ENCODE data around the gene BAG5.
A peak's percentile ranks its signal among the peaks of the same experiment; 100 is the strongest.
"Not testable (repeated sequence)": the region's sequence is repeated elsewhere in the genome, so short reads cannot be mapped to it uniquely, and the experiment has no call there.

BAG5 gene, protein sequence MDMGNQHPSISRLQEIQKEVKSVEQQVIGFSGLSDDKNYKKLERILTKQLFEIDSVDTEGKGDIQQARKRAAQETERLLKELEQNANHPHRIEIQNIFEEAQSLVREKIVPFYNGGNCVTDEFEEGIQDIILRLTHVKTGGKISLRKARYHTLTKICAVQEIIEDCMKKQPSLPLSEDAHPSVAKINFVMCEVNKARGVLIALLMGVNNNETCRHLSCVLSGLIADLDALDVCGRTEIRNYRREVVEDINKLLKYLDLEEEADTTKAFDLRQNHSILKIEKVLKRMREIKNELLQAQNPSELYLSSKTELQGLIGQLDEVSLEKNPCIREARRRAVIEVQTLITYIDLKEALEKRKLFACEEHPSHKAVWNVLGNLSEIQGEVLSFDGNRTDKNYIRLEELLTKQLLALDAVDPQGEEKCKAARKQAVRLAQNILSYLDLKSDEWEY

DNA sequence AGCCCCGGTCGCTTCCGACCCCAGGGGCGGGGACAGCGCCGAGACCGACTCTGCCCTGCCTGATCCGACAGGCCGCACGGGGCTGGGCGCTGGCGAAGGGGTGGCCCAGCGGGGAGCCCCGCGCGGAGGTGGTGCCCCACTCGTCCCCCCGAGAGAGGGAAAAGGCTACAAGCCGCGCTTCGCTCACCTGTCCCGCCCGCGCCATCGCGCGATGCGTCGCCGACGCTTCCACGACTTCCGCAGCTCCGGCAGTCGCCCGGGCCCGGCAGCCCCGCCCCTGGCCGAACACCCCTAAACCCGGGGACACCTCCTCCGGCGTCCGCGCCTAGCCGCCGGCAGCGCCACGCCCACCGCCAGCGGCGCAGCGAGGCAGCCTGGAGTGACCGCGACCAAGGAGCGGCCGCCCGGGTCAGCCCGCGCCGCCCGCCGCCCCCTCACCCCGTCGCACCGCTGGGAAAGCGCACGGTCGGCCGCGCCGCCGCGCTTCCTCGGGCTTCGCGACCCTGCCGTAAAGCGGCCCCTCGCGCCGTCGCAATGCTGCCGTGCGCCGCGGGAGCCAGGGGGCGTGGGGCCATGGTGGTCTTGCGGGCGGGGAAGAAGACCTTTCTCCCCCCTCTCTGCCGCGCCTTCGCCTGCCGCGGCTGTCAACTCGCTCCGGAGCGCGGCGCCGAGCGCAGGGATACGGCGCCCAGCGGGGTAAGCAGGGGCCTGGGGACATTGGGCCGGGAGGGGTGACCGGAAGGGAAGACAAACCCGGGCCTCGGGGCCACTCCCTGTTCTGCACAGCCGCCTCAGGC lies at the start of gene BAG5, which contains the start of gene COA8:
TSS of gene BAG5 (minus strand) at position 229 of the 797 bp plus-strand sequence. CDS start 1,493 bp downstream, outside the sequence.
TSS of gene COA8 (plus strand) at position 532 of the 797 bp plus-strand sequence. CDS start at position 574, 42 bp downstream.
- DNase-seq = peak; percentile 83 to 86

DNA sequence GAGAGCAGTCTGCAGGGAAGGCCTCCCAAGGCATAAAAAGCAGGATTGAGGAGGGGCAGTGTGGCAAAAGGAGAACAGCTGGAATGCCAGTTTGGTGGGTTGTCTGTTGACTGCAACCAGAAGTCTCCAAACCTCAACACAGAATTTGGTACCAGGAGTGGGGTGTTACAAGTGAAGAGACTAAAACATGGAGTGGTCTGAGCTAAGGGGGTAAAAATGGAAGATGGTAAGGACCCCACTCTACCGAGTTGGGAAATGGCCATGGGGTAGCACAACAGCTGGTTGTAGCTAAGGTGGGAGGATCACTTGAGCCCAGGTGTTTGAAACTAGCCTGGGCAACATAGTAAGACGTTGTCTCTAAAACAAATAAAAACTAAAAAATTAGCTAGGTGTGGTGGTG lies 48.8 kb upstream of the BAG5 start:
- DNase-seq = no peak

DNA sequence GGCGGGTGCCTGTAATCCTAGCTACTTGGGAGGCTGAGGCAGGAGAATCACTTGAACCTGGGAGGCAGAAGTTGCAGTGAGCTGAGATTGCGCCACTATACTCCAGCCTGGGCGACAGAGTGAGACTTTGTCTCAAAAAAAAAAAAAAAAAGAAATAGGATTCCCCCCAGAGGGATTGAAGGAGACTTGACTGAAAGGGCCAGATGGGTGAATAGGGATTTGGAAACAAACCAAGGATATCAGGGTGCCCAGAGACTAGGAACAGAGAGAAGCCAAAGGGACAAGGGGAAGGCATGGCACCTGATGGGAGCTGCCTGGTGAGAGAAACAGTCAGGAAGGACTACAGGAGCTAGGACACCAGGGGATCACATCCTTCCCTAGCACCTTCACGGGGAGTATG lies 46.6 kb upstream of the BAG5 start:
- not testable (repeated sequence) for DNase-seq

DNA sequence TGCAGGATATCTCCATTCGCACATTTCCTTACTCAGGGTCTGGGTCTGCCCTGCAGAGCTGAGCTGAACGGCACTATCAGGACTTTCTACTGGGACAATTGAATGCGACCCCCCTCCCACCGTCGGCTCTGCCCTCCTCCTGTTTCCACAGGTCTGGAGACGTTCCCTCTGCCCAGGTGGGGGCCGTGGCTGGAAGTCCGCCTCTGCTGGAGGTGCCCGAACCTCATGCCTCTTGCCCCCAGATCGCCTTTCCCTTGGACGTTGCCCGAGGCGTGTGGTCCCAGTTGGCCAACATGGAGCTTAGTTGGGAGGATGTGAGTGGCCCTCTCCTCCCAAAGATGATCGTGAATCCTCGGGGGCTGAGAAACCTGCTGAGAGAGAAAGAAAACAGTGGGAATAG lies 45.4 kb upstream of the BAG5 start:
- DNase-seq = no peak

DNA sequence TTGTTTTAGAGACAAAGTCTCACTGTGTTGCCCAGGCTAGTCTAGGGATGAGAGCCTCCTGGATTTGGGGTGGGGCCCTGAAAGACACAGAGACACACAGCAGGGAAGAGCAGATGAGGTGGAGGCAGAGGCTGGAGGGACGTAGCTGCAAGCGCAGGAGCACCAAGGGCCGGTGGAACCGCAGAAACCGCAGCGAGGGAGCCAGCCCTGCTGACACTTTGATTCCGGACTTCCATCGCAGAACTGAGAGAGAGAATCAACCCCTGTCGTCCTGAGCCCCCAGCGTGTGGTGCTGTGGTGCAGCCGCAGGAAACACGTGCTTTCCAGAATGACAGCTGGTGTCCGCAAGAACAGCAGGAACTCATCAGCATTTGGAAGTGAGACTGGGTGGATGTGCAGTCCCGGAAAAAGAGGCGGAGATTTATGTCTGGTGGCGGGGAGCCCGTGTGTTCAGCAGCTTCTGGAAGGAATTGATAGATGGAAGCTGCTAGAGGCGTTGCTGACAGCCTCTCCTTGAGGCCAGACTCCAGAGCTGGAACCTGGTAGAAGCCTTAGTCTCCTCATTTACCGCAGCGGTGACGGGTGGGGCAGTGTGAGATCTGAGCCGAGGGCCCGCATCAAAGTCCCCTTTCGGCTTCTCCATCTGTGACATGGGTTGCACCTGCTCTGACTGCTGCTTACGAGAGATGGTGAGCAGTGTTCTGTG lies 44.7 kb upstream of the BAG5 start:
- peak; percentile 60 to 61 for DNase-seq

DNA sequence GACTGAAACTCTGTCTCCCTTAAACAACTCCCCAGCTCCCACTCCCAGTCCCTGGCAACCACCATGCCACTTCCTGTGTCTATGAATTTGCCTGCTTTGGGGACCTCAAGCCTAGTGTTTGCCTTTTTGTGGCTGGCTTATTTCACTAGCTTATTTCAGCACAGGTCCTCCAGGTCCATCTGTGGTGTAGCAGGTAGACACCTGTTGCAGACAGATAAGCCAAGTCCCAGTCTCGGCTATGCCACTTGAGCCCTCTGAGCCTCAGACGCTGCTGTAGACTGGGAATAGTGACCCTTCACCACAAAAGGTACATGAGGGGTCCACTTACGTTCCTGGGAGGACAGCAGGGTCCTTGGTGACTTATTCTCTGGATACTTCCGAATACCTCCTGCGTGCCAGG lies 42.2 kb upstream of the BAG5 start:
- DNase-seq = no peak

DNA sequence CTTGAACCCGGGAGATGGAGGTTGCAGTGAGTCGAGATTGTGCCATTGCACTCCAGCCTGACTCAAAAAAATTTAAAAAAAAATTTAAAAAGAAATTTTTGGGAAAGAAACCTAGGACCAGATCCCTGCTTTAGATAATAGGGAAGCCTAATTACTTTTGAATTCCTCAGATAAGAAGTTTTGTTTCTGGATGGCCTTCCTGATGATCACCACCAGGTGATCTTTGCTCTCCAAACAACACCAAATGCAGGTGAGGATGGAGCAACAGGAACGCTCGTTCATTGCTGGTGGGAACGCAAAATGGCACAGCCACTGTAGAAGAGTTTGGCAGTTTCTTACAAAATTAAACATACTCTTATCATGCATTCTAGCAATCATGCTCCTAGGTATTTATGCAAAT lies 38.0 kb upstream of the BAG5 start:
- DNase-seq = no peak

DNA sequence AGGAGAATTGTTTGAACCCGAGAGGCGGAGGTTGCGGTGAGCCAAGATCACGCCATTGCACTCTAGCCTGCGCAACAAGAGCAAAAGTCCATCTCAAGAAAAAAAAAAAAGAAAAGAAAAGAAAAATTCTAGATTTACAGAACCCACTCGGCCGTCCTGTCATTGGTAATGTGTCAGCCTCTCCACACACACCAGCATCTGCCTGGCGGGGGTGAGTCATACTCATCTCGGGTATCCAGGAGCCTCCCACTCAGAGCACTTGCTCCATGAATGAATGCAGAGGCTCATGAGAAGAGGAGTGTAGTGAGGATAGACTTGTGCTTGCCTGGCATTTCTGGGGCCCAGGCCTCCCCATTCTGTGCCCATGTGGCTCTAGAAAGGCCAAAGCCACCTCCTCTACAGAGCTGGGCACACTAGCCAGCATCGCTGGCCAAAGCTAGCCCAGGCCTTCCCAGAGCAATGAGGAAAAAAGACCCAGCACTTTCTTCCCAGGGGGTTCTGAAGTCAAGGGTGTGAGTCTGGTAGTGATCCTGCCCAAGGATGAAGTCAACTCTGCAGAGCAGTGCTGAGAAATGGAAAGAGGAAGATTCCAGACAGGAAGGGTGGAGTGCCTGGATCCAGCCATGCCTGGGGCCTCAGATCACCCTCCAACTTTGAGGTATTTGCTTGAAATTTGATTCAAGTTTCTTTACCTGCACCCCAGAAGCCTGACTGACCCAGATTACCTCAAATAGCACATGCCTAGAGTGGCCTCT lies 35.3 kb upstream of the BAG5 start:
- DNase-seq = no peak

DNA sequence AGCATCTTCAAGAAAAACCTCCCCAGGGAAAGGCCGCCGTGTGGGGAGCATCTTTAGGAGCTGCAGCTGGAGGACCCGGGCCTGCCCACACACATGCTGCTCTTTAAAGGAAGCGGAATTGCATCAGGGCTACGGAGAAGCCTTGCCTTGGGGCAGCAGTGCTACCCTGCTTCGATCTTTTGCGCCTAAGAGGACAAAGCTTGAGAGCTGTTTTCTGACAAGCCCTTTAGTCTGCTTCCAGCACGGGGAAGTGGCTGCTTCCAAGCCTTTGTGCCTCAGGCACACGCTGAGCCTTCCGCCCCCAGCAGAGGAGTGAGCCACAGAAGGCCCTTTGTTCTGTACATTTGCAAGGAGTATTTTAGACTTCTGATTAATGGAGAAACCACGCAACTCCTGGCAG lies 31.8 kb upstream of the BAG5 start:
- no peak for DNase-seq

DNA sequence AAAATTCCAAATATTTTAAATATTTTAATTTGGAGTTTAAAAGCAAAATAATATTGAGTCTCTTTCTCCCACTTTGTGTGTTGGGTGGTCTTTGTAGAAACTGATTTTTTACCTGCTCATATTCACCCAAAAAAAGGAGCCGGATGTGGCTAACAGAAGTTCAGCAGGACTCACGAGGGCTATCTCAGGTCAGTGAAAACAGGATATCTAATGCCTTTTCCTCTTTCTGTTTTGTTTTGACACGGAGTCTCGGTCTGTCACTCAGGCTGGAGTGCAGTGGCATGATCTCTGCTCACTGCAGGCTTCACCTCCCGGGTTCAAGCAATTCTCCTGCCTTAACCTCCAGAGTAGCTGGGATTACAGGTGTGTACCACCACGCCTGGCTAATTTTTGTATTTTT lies 31.1 kb upstream of the BAG5 start:
- peak in 1 of 2 donors; percentile 14 for DNase-seq

DNA sequence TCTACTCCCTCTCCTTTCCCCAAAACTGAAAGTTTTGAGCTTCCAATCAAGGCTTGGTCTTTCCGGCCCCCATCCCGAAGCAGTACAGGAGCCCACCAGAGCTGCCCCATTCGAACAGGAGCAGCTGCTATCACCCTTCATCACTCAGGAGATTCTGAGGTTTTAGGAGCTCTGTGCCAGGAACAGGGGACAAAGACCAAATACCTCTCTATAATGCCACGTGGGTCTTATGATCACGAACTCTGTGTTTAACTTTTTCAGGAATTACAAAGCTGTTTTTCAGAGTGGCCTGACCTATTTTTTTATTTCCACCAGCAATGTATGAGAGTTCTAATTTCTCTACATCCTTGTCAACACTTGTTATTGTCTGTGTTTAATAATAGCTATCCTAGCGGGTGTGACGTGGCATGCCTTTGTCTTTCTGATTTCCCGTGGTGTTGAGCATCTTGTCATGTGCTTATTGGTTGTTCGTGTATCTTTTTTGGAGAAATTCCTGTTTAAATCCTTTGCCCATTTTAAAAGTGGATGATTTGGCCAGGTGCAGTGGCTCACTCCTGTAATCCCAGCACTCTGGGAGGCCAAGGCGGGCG lies 22.0 kb upstream of the BAG5 start:
- DNase-seq = no peak

DNA sequence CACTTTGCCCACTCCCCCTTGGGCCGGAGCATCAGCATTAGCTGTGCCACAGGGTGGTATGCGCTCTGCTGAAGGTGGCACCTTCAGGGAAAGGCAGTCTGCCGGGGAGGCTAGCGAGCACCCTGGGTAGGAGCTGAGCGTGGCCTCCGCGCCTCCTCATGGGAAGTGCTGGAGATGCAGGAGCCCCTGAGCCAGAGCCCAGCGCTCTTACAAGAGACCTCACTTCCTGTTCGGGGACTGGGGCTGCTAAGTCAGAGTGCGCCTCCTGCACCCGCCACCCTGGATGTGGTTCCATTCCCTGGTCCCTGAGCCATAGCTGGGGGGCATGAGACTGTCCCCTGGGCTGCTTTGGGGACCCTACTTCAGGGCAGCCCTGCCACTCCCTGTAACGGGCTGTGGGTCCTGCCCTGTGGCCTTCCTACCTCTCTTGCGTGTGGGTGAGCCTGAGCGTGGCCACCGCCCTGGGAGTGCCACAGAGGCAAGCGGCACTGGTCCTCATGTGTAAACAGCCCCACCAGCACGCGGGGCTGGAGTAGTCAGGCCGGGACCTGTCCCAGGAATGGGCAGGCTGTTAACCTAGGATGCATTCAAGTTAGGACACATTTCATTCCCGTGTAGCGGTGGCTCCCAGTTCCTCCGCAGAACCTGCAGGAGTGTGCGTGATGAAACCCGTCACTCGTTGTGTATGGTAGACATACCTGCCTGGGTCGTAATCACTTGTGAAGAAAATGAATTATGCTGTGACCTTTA lies 19.7 kb upstream of the BAG5 start:
- no peak for DNase-seq

DNA sequence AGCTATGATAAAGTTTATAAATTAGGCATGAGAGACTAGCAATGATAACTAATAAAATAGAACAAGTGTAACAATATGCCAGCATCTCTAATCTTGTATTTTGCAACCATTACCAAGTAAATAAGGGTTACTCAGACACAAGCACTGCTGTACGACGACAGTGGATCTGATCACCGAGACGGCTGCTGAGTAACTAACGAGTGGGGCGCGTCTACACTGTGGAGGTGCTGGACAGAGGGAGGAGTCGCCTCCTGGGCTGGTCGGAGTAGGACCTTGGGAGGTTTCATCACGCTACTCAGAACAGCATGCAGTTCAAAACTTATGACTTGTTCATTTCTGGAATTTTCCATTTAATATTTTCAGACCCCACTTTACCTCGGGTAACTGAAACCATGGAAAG lies 18.7 kb upstream of the BAG5 start:
- DNase-seq = no peak

DNA sequence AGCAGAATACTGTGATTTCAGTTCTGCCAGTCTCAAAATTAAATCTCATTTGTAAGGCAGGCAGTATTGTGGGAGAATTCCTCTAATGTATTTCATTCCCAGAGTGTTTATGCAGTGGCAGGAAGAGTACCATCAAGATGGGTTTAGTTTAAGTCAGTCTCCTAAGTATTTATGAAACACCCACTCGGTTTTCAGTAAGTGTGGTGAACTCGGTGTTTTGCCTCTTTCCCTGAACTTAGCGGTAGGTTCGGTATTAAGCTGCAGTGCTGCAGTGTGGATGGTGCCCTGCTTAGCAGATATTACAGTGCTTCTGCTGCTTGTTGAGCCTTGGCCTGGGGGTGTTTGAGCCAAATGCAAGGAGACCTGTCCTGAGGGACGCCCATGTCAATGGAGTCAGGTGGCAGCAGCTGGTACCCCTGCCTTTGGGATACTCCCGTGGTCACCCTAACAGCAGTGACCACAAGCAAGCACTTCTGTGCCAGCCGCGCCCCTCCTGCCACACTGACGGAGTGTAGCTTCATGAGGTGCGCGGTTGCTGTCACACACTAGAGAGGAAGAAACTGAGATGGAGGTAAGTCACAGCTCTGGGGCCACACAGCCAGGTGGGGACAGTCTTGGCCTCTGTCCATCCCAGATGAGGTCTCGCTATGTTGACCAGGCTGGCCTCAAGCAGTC lies 16.1 kb upstream of the BAG5 start:
- no peak for DNase-seq

DNA sequence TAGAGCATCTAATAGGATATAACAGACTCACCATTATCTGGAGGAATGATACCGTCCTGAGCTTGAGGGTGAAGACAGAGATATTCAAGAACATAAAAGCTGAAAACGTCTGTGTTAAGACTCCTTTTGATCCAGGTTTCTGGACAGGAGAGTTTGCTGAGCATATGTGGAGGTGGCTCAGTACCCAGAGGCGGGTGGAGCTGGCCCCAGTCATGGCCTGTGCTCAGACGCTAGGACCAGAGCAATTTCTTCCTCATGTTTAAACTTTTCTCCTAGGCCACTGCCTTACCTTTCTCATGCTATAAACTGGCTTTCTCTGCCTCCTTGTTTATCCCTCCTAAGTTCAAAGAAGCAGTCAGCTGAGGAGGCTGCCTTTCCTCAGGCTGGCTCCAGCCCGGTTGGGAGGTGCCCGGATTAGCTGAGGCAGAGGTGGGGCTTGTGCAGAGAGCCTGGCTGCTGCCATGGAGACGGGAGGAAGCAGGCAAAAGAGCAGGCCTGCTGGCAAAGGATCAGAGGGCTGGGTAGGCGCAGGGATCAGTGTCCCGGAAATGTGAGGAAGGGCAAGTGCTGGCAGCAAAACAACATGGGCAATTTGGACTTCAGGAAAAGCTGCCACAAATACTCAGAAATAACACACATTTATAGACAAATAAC lies 14.0 kb upstream of the BAG5 start:
- DNase-seq = no peak

DNA sequence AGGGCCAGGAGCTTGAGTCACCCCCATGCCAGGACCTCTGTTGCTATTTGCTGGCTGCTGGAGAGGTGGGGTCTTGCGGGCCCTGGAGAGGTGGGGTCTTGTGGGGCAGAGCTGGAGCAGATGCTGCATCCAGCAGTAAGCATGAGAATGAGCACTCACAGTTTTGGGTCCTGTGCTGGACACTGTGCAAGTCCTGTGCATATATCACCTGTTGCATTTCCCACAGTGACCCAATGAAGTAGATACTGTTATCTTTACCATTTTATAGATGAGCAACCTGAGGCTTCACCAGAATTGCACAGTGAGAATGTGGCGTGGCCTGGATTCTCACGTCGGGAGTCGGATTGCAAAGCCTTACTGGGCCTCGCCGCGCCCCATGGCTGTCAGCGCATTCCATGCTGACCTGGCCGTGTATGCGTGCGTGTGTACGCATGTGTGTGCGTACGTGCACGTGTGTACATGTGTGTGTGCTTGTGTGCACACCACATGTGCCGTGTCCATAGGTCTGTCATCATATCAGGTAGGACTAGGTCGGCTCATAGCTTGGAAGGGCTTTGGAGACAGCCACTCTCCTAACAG lies 12.3 kb upstream of the BAG5 start:
- no peak for DNase-seq

DNA sequence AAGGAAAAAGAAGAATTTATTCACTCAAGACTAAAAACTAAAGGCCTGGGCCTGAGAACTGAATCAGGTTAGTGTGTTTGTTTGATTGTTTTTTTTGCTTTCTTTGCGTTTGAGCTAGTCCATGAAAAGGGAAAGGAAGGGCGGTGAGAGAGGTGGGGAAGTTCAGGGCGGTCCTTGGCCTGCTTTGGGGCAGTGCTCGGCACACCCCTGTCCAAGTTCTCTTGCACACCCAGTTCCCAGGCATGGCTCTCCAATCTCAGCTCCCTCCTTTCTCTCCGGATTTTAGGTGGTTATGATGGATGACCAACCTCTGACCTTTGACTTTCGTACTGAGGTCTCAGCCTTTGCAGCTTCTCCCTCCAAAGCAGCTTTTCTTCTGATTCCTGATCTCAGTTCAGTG lies 11.6 kb upstream of the BAG5 start:
- no peak for DNase-seq

DNA sequence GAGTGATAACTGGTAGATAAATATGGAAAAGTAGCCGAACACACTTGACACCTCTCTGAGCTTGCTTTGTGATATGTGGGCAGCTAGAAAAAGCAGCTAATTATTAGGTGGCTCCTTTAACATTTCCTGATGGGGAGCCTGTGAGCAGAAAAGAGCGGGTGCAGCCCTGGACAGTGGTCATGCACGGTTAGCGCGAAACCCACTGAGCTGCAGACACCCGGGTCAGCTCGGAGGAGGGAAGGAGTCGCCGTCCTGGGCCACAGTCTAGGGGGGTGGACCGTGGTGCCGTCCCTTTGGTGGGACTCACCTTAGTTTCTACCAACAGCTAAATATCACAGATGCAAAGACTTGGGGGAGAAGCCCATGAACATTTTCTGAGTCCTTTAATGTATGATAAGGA lies 7.0 kb upstream of the BAG5 start:
- DNase-seq = no peak

DNA sequence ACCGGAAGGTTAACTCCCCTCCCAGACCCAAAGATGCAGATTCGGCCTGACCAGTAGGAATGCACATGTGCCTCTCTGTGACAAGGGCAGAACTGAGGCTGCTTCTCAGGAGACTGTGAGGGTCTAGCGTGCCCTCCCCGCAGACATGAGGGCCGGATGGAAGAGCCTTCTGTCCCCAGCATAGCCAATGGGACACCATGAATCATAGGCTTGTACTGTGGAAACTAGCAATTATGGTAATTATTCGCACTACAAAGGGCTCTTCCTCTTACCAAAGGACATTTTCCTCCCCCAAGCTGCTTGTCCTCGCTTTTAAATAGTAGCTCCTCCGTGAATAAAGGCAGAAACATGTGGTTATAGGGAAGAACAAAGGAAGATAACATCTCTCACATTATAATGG lies 6.5 kb upstream of the BAG5 start:
- DNase-seq = no peak
